HL-60 (cell line): Measurements from ENCODE around the gene LSAMP.

Source experiments
- CTCF ChIP-seq: IDR thresholded peaks from one replicate; pipeline ENCODE4 v1.5.1; 2011; ENCODE audit warnings: low read length, control low read depth, inconsistent platforms; ENCODE audit not compliant: insufficient read depth
- POLR2AphosphoS5 ChIP-seq: IDR thresholded peaks from 2 replicates; pipeline ENCODE4 v1.6.1; 2012; ENCODE audit warnings: low read depth
- REST ChIP-seq: IDR thresholded peaks from 2 replicates; pipeline ENCODE4 v1.6.1; 2012; ENCODE audit warnings: low read depth; ENCODE audit not compliant: insufficient replicate concordance
- SPI1 ChIP-seq: IDR thresholded peaks from 2 replicates; pipeline ENCODE4 v1.6.1; 2012; ENCODE audit warnings: low read depth, mild to moderate bottlenecking, borderline replicate concordance

GRCh38 chr3:116432795-116433194, 12.5 kb downstream of the LSAMP start:
- no peak for TF ChIP-seq POLR2AphosphoS5
- TF ChIP-seq CTCF: no peak
- no peak for TF ChIP-seq REST
- no peak for TF ChIP-seq SPI1
